Ishikawa (cell line): ENCODE results near the gene ZBTB44.
A peak's percentile ranks its signal among the peaks of the same experiment; 100 is the strongest.

Experiments
- CEBPB ChIP-seq: IDR thresholded peaks from 2 replicates; pipeline ENCODE4 v1.6.1; 2012
- CREB1 ChIP-seq: IDR thresholded peaks from 2 replicates; pipeline ENCODE4 v1.6.1; 2012; ENCODE audit warnings: low read depth
- EGR1 ChIP-seq: IDR thresholded peaks from 2 replicates; pipeline ENCODE4 v1.6.1; 2012
- EP300 ChIP-seq: IDR thresholded peaks from 2 replicates; pipeline ENCODE4 v1.6.1; 2012; ENCODE audit warnings: borderline replicate concordance
- FOXM1 ChIP-seq: IDR thresholded peaks from 2 replicates; pipeline ENCODE4 v1.6.1; 2012; ENCODE audit warnings: low read depth, borderline replicate concordance
- MAX ChIP-seq: IDR thresholded peaks from 2 replicates; pipeline ENCODE4 v1.6.1; 2012
- NFIC ChIP-seq: IDR thresholded peaks from 2 replicates; pipeline ENCODE4 v1.6.1; 2012
- RAD21 ChIP-seq: IDR thresholded peaks from 2 replicates; pipeline ENCODE4 v1.6.1; 2012; ENCODE audit warnings: low read depth
- TAF1 ChIP-seq: IDR thresholded peaks from 2 replicates; pipeline ENCODE4 v1.6.1; 2012; ENCODE audit warnings: low read depth, mild to moderate bottlenecking
- TCF12 ChIP-seq: IDR thresholded peaks from 2 replicates; pipeline ENCODE4 v1.6.1; 2012; ENCODE audit warnings: low read depth
- TEAD4 ChIP-seq: IDR thresholded peaks from 2 replicates; pipeline ENCODE4 v1.6.1; 2012
- YY1 ChIP-seq: IDR thresholded peaks from 2 replicates; pipeline ENCODE4 v1.6.1; 2012; ENCODE audit warnings: low read depth
- ZBTB7A ChIP-seq: IDR thresholded peaks from 2 replicates; pipeline ENCODE4 v1.6.1; 2012; ENCODE audit warnings: low read depth
- TF ChIP-seq, protein P1 (sequence below): IDR thresholded peaks from 2 replicates; pipeline ENCODE4 v1.6.1; 2012
- TF ChIP-seq, protein P2 (sequence below): IDR thresholded peaks from 2 replicates; pipeline ENCODE4 v1.6.1; 2012; ENCODE audit warnings: low read depth, mild to moderate bottlenecking

The ZBTB44 gene

DNA sequence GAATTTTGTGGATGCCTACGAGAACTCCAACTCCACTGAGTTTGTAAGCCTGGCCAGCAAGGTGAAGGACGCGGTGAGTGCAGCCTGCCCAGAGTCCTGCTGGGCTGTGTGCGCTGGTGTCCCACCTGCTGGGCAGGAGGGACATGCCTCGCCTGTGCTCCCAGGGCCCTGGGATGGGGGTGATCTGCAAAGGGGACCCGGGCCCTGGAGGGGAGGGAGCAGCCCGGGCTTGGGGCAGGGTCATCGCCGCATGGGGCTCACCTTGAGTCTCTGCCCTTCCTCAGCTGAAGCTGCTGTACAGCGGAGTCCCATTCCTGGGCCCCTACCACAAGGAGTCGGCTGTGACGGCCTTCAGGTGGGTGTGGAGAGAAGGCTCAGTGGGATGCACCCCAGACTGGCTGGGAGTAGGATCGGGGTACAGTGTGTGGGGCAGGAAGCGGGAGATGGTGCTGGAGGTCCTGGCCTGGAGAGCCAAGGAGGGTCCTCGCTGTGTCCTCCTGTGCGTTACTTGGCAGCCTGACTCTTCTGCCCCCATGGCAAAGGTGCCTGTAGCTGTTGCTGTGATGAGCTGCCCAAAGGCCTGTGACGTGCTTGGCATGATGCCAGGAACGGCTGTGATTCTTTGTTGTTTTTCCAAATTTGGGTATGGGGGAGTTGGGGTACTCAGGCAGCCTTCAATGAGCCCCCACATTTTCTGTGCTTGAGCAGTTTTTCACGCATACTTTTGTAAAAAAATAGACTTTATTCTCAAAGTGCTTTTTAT lies 126.0 kb downstream of the ZBTB44 start:
- TF ChIP-seq FOXM1 (no peak), NFIC (peak; percentile 83)

DNA sequence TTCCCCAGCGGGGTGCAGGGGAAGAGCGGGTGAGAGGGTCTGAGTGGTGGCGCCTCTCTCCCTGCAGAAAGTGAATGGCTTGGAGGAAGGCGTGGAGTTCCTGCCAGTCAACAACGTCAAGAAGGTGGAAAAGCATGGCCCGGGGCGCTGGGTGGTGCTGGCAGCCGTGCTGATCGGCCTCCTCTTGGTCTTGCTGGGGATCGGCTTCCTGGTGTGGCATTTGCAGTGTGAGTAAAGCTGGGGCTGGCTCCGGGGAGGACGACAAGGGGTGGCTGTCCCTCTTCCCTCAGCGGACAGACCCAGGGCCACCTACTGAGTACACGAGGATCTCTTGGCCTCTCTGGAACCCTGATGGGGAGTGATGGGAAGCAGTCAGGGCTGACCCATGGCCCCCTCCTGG lies 126.7 kb downstream of the ZBTB44 start:
- TF ChIP-seq YY1 = no peak
- no peak for TF ChIP-seq CREB1
- no peak for TF ChIP-seq CEBPB
- no peak for TF ChIP-seq MAX
- no peak for TF ChIP-seq TCF12
- TF ChIP-seq, protein P1, sequence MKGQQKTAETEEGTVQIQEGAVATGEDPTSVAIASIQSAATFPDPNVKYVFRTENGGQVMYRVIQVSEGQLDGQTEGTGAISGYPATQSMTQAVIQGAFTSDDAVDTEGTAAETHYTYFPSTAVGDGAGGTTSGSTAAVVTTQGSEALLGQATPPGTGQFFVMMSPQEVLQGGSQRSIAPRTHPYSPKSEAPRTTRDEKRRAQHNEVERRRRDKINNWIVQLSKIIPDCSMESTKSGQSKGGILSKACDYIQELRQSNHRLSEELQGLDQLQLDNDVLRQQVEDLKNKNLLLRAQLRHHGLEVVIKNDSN = no peak
- no peak for TF ChIP-seq ZBTB7A
- no peak for TF ChIP-seq RAD21
- TF ChIP-seq TAF1 = no peak
- no peak for TF ChIP-seq TEAD4

DNA sequence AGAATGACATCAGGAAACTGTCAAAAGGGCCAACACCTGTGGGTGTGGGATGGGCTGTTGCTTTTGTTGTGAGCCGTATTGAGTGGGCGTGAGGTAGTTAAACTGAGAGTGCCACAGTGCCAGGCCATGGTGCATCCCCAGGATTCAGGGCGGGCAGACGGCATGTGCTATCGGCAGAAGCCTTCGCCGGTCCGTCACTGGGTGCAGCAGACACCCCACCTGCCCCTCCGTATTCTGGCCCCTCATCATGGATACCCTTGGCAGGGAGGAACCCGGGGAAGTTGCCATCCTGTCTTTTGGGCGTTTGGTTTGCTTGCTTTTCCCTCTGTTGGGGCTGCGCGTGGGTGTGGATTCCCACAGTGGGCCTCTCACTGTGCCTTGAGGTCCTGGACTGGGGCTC lies 127.6 kb downstream of the ZBTB44 start:
- TF ChIP-seq YY1 (no peak), TCF12 (no peak), EGR1 (no peak), RAD21 (no peak), ZBTB7A (no peak), CREB1 (no peak), NFIC (no peak)

- TF ChIP-seq CREB1 = no peak
- TF ChIP-seq, protein P1 = no peak
- no peak for TF ChIP-seq EP300
- TF ChIP-seq TAF1 = no peak
- no peak for TF ChIP-seq ZBTB7A
- no peak for TF ChIP-seq TCF12
- TF ChIP-seq, protein P2, sequence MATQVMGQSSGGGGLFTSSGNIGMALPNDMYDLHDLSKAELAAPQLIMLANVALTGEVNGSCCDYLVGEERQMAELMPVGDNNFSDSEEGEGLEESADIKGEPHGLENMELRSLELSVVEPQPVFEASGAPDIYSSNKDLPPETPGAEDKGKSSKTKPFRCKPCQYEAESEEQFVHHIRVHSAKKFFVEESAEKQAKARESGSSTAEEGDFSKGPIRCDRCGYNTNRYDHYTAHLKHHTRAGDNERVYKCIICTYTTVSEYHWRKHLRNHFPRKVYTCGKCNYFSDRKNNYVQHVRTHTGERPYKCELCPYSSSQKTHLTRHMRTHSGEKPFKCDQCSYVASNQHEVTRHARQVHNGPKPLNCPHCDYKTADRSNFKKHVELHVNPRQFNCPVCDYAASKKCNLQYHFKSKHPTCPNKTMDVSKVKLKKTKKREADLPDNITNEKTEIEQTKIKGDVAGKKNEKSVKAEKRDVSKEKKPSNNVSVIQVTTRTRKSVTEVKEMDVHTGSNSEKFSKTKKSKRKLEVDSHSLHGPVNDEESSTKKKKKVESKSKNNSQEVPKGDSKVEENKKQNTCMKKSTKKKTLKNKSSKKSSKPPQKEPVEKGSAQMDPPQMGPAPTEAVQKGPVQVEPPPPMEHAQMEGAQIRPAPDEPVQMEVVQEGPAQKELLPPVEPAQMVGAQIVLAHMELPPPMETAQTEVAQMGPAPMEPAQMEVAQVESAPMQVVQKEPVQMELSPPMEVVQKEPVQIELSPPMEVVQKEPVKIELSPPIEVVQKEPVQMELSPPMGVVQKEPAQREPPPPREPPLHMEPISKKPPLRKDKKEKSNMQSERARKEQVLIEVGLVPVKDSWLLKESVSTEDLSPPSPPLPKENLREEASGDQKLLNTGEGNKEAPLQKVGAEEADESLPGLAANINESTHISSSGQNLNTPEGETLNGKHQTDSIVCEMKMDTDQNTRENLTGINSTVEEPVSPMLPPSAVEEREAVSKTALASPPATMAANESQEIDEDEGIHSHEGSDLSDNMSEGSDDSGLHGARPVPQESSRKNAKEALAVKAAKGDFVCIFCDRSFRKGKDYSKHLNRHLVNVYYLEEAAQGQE = no peak
- TF ChIP-seq EGR1 = no peak
- no peak for TF ChIP-seq RAD21
- no peak for TF ChIP-seq FOXM1
- no peak for TF ChIP-seq YY1
- TF ChIP-seq MAX = no peak
- no peak for TF ChIP-seq CEBPB
- TF ChIP-seq NFIC = no peak
- no peak for TF ChIP-seq TEAD4
These were observed 130.7 kb downstream of the ZBTB44 start for GRCh38 chr11:130183878-130184610.

DNA sequence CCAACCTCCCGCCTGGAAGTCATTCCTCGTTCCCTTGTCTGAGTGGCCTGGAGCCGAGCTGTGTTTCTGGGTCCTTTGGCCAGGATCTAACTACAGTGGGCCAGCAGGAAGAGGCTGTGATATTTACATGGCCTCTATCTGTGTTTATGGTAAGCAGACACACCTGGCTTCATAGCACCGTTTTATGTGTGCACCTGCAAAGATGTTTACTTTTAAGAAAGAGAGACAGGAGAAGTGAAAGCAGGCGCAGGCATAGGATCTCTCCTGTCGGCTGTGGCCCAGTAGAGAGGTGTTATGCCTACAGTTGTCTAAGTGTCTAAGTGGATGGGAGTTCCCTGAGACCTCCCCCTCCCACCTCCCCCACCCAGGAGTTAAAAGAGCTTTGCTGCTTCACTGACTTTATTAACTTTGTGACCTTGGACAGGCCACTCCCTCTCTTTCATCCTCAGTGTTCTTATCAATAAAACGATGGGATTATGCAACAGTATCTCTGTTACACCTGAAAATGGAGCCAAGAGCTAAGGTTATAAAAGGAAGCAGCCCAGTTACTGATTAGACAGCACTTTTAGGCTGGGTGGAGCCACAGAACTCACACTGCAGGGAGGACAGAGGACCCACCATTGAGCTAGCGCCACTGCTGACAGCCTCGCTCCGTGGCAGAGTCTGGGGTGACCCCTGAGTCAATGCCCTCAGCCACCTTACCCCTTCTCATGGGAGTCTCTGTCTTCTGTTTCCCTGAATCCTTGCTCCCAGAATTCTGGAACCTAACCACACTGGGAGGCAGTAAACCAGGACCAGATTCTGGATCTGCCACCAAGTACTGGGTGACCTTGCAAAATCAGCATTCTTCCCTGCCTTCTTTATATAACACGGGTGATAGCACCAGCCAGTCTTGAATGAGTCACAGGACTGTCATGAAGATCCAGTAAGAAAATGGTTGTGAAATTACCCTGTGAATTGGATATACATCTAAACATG lies 133.1 kb downstream of the ZBTB44 start:
- TF ChIP-seq CEBPB (peak; percentile 83), CREB1 (no peak), RAD21 (no peak), TCF12 (peak; percentile 48; the same call in 1 of the 2 replicates), TEAD4 (no peak), NFIC (peak; percentile 40; the same call in 1 of the 2 replicates), TAF1 (no peak), FOXM1 (no peak), EP300 (peak; percentile 53), YY1 (peak; percentile 3; the same call in 1 of the 2 replicates), MAX (0 out of 2 replicates have a peak, but pooled peaks have one; percentile 12), EGR1 (no peak), ZBTB7A (no peak)
- TF ChIP-seq, protein P2 = no peak
- TF ChIP-seq, protein P1 = no peak
